Measurements from ENCODE around the gene F9.

F9 gene

GRCh38 chrX:139600105-139600504 lies 69.6 kb downstream of the F9 start:
- DNase-seq (ENCODE audit: low read depth): no peak
